Endothelial cell of umbilical vein (primary cell): Measurements from ENCODE around the gene IL22RA1.

Source experiments
- CTCF ChIP-seq, 2 donors: IDR thresholded peaks; 1 replicate in 1 of 2; 2 replicates in 1 of 2; pipeline ENCODE4 v1.5.1; 2011; ENCODE audit warnings: low read length in 2 of 2, mild to moderate bottlenecking in 2 of 2, moderate library complexity in 2 of 2, control low read depth in 1 of 2, inconsistent platforms in 1 of 2, low read depth in 1 of 2; ENCODE audit not compliant: insufficient read depth in 1 of 2; ENCODE audit errors: extremely low read depth in 1 of 2
- POLR2A ChIP-seq: IDR thresholded peaks from 2 replicates; pipeline ENCODE4 v1.6.1; 2012; ENCODE audit warnings: low read depth, mild to moderate bottlenecking, control low read depth, low read length

- TF ChIP-seq CTCF (IDR thresholded peaks at IDR 0.05; ENCODE audit: extremely low read depth in 1 of 2, insufficient read depth in 1 of 2, low read depth in 1 of 2, low read length in 2 of 2) (no peak), POLR2A (no peak)
These were observed 37.4 kb downstream of the IL22RA1 start for GRCh38 chr1:24105368-24106160.
